GM03348 (cell line): ENCODE data around the gene HRK.
"Not testable (repeated sequence)": the region's sequence is repeated elsewhere in the genome, so short reads cannot be mapped to it uniquely, and the experiment has no call there.

ENCODE experiments used
- DNase-seq: peaks from one replicate; pipeline ENCODE4 v3.0.0; 2012; ENCODE audit warnings: low spot score

The HRK gene

GRCh38 chr12:116818948-116819832 is 62.1 kb downstream of the HRK start:
- DNase-seq, result peak; percentile 99

- DNase-seq, result no peak
These were observed 62.8 kb downstream of the HRK start for GRCh38 chr12:116818341-116818856.

GRCh38 chr12:116814766-116815165 is 66.5 kb downstream of the HRK start:
- not testable (repeated sequence) for DNase-seq

DNA sequence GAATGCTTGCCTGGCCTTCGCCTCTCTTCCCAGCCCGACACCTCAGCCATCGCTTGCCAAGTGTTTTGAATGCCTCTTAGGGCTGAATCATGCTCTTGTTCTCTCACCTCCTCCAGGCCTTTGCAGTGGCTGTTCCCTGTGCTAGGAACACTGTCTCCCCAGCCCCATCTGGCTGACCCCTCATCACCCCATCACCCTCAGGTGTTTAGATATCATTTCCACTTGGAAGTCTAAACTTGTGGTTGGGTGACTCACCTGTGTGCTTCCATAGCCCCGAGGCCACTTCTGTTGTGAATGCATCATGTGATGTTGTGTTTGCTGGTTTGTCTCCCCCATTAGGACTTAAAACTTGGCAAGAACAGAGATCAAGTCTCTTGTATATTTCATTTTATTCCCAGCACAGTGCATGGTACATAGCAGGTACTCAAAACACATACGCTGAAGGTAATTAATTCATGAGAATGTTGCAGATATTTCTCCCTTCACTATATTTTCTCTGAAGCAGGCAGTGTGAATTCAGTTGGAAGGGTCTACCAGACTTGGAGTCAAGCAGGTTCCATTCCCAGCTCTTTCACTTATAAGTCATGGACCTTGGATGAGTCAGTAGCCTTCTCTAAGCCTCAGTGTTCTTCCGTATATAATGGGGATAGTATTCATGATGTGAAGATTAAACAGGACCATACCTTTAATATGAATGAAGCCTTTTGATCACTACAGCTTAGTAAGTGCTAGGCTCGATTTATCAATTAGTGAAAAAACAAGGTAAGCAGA is 67.8 kb downstream of the HRK start:
- no peak for DNase-seq

GRCh38 chr12:116812238-116812637 is 69.0 kb downstream of the HRK start:
- no peak for DNase-seq

GRCh38 chr12:116808113-116809105 is 72.8 kb downstream of the HRK start:
- no peak for DNase-seq

DNA sequence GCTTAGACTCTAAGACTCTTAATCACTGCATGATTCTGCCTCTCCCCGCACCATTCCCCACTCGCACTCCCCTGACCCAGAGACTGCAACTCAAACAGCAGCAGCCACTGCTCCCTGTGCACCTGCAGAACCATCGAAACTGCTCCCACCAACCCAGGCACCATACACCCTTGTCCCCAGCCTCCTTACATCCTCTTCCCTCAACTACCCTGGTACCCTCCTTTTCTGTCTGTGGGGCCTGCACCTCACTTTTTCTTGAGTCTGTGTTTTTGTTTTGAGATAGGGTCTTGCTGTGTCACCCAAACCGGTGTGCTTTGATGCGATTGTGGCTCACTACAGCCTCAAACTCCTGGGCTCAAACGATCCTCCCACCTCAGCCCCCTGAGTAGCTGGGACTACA is 73.7 kb downstream of the HRK start:
- no peak for DNase-seq

DNA sequence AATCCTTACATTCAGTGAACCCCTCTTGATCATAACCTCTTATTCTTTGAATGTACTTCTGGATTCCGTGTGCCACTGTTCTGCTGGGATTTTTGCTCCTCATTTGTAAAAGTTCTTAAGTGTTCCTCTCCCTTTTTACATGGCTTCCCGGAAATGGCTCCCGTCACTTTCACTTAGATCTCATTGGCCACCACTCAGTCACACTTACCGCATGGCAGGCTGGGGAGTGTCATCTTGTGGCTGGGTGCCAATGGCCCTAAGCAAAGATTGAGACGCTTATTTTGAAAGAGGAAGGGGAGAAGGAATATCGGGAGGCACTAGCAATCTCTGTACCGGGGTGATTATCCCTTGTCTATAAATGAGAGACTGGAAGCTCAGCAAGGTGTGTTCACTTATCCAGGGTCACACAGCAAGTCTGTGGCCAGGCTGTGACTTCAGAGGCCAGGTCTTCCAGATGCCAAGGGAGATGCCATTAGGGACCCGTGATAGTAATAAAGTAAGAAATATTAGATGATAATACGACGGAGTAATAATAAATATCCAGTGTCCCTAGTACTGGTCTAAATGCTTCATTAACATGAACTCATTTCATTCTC is 74.3 kb downstream of the HRK start:
- no peak for DNase-seq
